Left ventricle myocardium inferior (tissue), 1 donor: ENCODE results near the gene EXOSC2. TPM values are rescaled to one million over a fixed set of nuclear protein-coding genes. Genes with fewer than 3 reads are reported as not detected.

Source experiments
- DNase-seq: peaks from one replicate; pipeline ENCODE4 v3.0.0-alpha.2; 2020
- H3K27ac ChIP-seq: fragments of 200-600 bp; replicated peaks from 2 replicates; pipeline ENCODE4 v1.8.0; 2021
- H3K27me3 ChIP-seq: fragments of 200-600 bp; 2 replicates; pipeline ENCODE4 v1.8.0; 2021; ENCODE audit warnings: low read depth
- H3K36me3 ChIP-seq: fragments of 200-600 bp; 2 replicates; pipeline ENCODE4 v1.8.0; 2021
- H3K4me1 ChIP-seq: fragments of 200-600 bp; 2 replicates; pipeline ENCODE4 v1.8.0; 2021
- H3K4me3 ChIP-seq: fragments of 200-600 bp; 2 replicates; pipeline ENCODE4 v1.8.0; 2021; ENCODE audit warnings: mild to moderate bottlenecking, moderate library complexity
- H3K9me3 ChIP-seq: fragments of 200-600 bp; replicated peaks from 2 replicates; pipeline ENCODE4 v1.8.0; 2021
- CTCF ChIP-seq: fragments of 200-600 bp; IDR thresholded peaks from 2 replicates; pipeline ENCODE4 v1.8.0; 2021; ENCODE audit warnings: antibody characterized with exemption, mild to moderate bottlenecking, borderline replicate concordance
- intact Hi-C: fragments of 100-400 bp; cut with micrococcal nuclease; formaldehyde crosslinking; loops from one replicate; pipeline ENCODE4 v1.11.0; 2022
- total RNA-seq: library from RNA; stranded (reverse); fragmentation: NEBNext Ultra II Directional; extraction: Animal tissue kit (Norgen Biotek cat#: 25700); gene quantifications from one replicate; pipeline ENCODE4 v1.2.1, GENCODE V29; 2021
- donor health status: DM: no; HTN: yes; CAD: no; lungs with severe emphysema.

Gene EXOSC2
- total RNA-seq, 1 donor from 2014 or later: 12.0 TPM

- DNase-seq: no peak
- Histone ChIP-seq H3K36me3 (peaks cover 23% of the 10 kb centered on the region), H3K4me1 (peaks cover 33% of the 10 kb centered on the region), H3K27ac (no peak overlapping the region), H3K27me3 (no peaks in the 10 kb centered on the region), H3K9me3 (no peaks in the 10 kb centered on the region), H3K4me3 (peak overlapping the region; percentile 87)
- TF ChIP-seq CTCF: peak; percentile 25
- intact Hi-C loops: no loop called here
Measured at GRCh38 chr9:130692321-130692720, 1.3 kb upstream of the EXOSC2 start.

DNA sequence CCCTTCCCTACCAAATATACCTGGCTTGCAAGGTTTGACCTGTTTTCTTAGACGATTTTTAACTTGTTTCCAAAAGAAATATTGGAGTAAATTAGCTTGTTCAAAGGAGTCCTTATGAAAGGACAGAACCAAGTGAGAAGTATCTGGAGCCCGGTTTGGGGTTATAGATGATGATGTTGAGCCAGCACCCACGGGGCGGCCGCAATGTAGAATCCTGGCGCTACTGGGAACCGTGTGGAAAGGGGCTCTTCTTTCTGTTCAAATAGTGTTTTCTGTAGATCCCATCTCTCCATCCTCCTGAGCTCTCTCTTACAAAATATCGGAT lies 517 bp upstream of the EXOSC2 start:
- peak overlapping the region; percentile 87 for H3K4me3 ChIP-seq
- H3K36me3 ChIP-seq: peaks cover 29% of the 10 kb centered on the region
- intact Hi-C loops: no loop called here
- H3K27me3 ChIP-seq: no peaks in the 10 kb centered on the region
- no peaks in the 10 kb centered on the region for H3K9me3 ChIP-seq
- no peak for TF ChIP-seq CTCF
- peak overlapping the region; percentile 80 for H3K27ac ChIP-seq
- peaks cover 33% of the 10 kb centered on the region for H3K4me1 ChIP-seq
- no peak for DNase-seq

- Histone ChIP-seq H3K36me3 (peaks cover 41% of the 10 kb centered on the region), H3K4me3 (peak overlapping the region; percentile 87), H3K27me3 (no peaks in the 10 kb centered on the region), H3K4me1 (peaks cover 33% of the 10 kb centered on the region), H3K9me3 (no peaks in the 10 kb centered on the region), H3K27ac (peak overlapping the region; percentile 61)
- no peak for TF ChIP-seq CTCF
- no peak for DNase-seq
- intact Hi-C loops: no loop called here
Measured at GRCh38 chr9:130694205-130694604, 625 bp downstream of the EXOSC2 start.

DNA sequence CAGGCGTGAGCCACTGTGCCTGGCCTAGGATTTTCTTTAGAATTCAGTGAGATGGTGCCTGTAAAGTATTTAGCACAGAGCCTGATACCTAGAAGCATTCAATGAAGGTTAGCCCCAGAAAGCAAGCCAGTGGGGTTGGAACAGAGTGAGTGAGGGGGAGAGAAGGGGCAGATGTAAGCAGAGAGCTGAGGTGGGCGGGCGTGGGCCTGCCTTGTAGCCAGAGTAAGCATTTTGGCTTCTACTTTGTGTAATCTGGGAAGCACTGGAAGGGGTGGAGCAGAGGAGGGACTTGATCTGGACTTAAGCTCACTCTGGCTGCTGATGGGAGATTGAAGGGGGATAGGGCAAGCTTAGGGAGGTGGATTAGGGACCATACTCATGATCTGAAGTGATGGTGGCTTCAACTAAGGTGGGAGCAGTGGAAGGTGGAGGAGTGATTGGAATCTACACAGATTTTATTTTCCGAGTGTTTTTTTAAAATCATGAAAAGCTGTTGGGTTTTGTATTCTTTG lies 2.6 kb downstream of the EXOSC2 start:
- no peak overlapping the region for H3K27ac ChIP-seq
- no peak overlapping the region for H3K4me3 ChIP-seq
- no peaks in the 10 kb centered on the region for H3K27me3 ChIP-seq
- peaks cover 38% of the 10 kb centered on the region for H3K4me1 ChIP-seq
- DNase-seq: no peak
- no peaks in the 10 kb centered on the region for H3K9me3 ChIP-seq
- intact Hi-C loops: no loop called here
- peaks cover 55% of the 10 kb centered on the region for H3K36me3 ChIP-seq
- no peak for TF ChIP-seq CTCF

GRCh38 chr9:130696996-130697395 lies 3.4 kb downstream of the EXOSC2 start:
- no peak for TF ChIP-seq CTCF
- H3K9me3 ChIP-seq: no peaks in the 10 kb centered on the region
- H3K36me3 ChIP-seq: peaks cover 57% of the 10 kb centered on the region
- intact Hi-C loops: no loop called here
- H3K4me1 ChIP-seq: peaks cover 45% of the 10 kb centered on the region
- DNase-seq: no peak
- no peak overlapping the region for H3K4me3 ChIP-seq
- no peak overlapping the region for H3K27ac ChIP-seq
- H3K27me3 ChIP-seq: no peaks in the 10 kb centered on the region

DNA sequence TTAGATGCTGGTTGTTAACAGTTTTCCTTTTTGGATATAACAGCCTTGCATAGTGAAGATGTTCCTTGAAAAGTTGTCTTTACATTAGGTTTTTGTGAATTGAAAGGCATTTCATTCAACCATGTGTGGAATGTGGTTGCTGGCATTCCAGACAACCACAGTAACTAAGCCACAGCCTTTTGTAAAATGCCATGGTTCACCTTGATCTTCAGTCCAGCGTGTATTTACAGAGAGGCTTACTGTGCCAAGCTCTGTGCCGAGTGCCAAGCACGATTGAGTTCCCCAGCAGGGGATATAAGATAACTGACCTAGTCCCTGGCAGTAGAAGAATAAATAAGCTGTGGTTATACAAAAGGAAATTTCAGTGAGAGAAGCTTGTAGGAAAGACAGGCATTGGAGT lies 4.9 kb downstream of the EXOSC2 start:
- H3K4me1 ChIP-seq: peaks cover 35% of the 10 kb centered on the region
- no peaks in the 10 kb centered on the region for H3K9me3 ChIP-seq
- H3K27ac ChIP-seq: no peak overlapping the region
- TF ChIP-seq CTCF: no peak
- no peaks in the 10 kb centered on the region for H3K27me3 ChIP-seq
- DNase-seq: no peak
- intact Hi-C loops: no loop called here
- H3K4me3 ChIP-seq: no peak overlapping the region
- peaks cover 72% of the 10 kb centered on the region for H3K36me3 ChIP-seq
